HCEC 1CT (cell line): ENCODE results near the gene UCN2.

Experiments
- DNase-seq: peaks from one replicate; pipeline ENCODE4 v3.0.0-alpha.2; 2017

Gene UCN2

DNA sequence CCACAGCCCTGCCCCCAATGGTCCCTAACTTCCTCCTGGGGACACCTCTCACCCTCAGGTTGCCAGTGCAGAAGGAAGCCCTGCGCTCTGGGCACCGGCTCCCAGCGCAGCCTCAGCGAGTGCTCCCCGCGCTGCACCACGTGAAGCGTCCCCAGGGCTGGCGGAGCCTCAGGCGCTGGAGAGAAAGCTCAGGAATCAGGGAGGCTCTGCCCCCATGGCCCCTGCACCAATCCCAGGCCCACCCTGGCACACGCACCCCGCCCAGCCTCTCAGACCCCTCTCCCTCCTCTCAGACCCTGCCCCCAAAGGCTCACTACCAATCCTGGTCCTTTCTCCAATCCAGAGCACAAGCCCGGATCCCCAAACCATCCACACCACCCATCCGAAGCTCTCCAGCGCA, 24.6 kb upstream of the UCN2 start:
- DNase-seq = no peak

DNA sequence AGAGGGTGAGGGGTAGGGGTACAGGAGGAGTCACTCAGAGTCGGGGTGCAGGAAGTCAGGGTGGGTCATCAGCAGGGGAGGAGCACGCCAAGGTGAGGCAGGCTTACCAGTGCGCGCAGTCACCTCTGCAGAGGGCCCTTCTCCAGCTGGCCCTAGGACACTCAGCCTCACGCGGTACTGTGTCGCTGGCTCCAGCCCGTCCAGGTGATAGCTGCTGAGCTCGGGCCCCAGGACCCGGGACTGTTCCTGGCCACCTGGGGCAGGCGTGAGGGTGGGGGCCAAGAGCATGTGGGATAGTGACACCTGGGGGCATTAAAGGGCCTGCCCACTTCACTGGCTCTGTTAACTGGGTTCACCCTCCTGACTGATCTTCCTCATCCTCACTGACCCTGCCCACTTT, 24.1 kb upstream of the UCN2 start:
- no peak for DNase-seq

DNA sequence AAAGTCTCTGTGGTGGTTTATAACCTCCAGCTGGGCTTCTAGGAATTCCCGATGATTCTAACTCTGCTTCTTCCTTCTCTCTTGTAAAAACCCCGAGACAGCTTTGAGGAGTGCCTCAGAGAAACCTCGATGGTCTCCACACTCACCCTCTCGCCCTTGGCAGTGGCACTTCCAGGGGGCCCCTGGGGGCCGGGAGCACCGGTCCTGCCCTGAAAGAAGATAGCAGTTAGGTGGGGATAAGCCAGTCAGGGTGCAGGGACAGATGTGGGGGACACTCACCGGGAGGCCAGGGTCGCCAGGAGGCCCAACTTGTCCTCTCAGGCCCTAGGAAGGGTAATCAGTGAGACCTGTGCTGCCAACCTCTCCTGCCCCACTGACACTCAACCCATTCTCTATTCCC, 21.8 kb upstream of the UCN2 start:
- no peak for DNase-seq

DNA sequence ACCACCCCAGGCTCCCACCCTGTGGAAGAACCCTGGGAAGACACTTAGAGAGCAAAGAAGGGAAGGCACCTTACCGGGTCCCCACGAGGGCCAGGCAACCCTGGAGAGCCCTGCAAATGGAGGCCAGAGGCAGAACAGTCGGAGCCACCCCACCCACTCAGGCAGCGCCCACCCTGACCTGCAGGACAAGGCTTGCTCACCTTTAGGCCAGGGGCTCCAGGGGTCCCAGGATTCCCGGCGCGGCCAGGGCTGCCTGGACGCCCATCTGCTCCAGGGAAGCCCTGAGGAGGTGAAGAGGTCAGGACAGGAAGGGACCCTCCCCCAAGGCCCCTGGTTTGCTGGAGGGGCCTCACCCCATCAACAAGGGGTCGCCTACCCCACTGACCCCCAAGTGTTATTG, 21.3 kb upstream of the UCN2 start:
- DNase-seq = no peak

GRCh38 chr3:48581621-48582481, 18.3 kb upstream of the UCN2 start:
- DNase-seq = no peak

GRCh38 chr3:48576647-48577046, 13.1 kb upstream of the UCN2 start:
- no peak for DNase-seq

GRCh38 chr3:48575366-48575765, 11.8 kb upstream of the UCN2 start:
- no peak for DNase-seq

DNA sequence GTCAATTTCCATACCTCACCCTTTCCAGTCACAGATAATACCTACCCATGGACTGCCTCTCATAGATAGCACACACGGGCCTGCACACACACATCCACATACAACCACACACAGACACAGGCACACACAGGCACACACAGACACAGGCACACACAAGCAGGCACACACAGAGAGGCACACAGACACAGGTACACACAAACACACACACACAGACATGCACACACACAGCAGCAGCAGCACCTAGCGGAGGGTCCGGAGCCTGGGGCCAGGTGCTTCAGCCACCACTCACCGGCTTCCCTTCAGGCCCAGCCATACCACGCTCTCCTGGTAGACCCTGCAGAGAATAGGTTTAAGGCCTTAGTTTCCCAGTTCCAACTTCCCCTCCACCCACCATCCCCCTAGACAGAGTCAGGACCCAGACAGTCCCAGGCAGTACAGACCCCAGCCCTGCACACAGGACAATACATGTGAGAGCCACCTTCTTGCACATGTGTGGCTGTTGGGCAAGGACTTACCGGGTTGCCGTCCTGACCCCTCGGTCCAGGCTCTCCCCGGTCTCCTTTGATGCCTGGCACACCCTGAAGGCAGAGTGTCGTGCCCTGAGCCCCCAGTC, 10.5 kb upstream of the UCN2 start:
- DNase-seq = no peak

- no peak for DNase-seq
Measured at GRCh38 chr3:48572517-48572916, 8.9 kb upstream of the UCN2 start.

DNA sequence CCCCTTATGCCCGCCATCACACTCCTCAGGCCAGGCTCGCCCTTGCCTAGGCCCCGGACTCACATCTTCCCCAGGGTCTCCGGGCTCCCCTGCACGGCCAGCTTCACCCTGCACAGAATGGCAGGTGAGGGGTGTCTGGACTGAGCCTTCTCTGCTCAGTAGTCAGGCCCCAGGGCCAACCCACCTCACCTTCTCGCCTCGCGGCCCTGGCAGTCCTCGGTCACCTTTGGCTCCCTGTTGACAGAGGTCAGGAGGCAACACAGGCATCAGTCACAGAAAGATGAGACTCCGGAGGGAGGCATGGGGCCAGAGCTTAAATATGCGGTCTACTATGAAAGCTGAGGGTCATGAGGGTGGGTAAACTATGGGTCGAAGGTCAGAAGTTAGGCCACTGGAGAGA, 8.4 kb upstream of the UCN2 start:
- no peak for DNase-seq

- DNase-seq = no peak
Measured at GRCh38 chr3:48569808-48570450, 6.3 kb upstream of the UCN2 start.

DNA sequence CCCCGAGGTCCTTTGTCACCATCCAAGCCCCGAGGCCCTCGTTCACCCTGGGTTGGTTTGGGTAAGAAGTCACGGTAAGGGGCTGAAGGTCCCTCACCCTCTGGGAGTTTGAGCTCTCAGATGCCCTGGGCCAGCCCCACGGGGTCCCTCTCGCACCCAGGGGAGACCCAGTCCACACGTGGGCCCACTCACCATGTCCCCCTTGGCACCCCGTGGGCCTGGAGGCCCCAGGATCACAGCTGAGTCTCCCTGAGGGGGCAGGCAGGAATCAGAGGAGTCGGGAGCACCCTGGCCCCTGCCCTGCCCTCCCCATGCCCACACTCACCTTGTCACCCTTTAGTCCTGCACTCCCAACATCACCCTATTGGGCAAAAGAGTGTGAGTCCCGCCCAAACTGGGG, 5.8 kb upstream of the UCN2 start:
- no peak for DNase-seq

DNA sequence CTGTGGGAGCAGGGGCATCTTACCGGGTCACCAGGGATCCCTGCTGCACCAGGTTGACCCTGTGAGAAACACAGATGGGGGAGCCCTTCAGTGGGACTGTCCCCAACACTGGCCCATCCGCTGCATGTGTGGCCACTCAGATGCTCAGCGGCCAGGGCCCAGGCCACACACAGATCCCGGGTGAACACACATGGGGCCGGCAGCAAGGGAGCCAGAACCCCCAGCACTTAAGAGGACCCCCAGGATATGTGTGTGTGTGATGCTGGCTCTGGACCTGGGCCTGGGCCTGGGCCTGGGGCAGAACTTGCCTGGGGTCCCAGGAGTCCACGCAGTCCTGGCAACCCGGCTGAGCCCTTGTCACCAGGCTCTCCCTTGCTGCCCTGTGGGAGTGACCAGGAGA, 4.9 kb upstream of the UCN2 start:
- no peak for DNase-seq

GRCh38 chr3:48567500-48567899, 3.9 kb upstream of the UCN2 start:
- no peak for DNase-seq

DNA sequence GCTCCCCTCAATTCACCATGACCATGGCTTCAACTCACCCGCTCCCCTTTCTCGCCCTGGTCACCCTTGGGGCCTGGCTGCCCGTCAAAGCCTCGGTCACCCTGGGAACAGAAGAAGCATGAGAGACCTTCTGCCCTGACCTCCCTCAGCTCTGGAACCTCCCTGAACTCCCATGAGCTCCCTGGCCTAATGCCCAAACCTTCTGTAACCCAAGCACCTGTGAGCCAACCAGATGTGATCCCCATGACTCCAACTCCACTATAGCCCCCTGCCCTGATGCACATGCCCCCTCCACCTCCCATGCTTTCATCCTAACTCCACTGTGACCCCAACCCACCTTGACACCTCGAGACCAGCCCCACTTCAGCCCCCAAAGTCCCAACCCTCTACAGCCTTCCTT, 3.5 kb upstream of the UCN2 start:
- DNase-seq = no peak

- DNase-seq = no peak
Measured at GRCh38 chr3:48566401-48566760, 2.8 kb upstream of the UCN2 start.

GRCh38 chr3:48565591-48566400, 2.2 kb upstream of the UCN2 start:
- peak; percentile 67 for DNase-seq

- no peak for DNase-seq
Measured at GRCh38 chr3:48565186-48565585, 1.6 kb upstream of the UCN2 start.

DNA sequence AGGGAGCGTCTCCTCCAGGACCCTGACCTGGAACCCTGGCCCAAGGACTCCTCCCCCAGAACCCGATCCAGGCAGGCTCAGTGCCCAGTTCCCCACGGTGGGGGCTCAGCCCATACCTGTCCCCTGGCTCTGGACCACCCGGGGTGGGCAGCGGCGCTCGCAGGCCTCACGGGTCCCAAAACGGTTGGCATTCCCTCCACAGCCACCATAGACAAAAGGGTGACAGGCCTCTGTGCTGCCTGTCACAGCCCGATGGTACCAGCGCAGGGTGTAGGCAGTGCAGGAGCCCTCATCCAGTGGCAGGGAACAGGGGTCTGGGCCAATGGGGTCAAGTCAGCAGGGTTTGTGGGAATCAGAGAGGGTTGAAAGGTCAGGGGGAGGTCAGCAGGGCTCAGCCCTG, 1.1 kb upstream of the UCN2 start:
- no peak for DNase-seq

- DNase-seq = peak; percentile 75
Measured at GRCh38 chr3:48564022-48564421, 441 bp upstream of the UCN2 start.

DNA sequence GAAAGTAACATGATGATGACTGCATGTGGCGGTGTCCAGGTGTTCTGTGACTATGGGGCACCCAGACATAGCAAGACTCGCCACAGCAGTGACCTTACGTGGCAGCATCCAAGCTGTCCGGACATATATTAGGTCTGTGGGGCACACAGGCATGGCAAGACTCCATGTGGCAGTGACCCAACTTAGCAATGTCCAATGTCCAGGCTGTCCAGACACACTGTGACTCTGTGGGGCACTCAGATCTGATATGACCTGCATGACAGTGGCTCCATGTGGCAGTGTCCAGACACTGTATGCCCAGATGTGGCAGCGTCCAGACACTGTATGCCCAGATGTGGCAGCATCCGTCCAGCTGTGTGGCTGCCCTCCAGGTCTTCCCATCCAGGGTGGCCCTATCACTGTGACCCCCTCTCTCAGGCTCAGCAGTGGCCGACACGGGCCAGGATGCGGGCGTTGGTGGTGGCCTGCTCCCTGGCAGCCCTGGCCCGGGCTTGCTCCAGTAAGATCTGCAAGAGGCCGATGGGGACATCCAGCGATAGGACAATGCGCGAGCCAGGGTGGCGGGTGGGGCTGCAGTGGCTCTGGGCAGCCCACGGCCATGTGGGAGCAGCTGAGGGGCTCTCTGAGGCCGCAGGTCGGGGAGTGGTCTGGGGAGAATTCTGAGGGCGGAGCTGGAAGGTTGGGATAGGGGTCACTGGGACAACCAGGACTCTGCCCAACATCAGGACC, 1.1 kb downstream of the UCN2 start:
- no peak for DNase-seq

DNA sequence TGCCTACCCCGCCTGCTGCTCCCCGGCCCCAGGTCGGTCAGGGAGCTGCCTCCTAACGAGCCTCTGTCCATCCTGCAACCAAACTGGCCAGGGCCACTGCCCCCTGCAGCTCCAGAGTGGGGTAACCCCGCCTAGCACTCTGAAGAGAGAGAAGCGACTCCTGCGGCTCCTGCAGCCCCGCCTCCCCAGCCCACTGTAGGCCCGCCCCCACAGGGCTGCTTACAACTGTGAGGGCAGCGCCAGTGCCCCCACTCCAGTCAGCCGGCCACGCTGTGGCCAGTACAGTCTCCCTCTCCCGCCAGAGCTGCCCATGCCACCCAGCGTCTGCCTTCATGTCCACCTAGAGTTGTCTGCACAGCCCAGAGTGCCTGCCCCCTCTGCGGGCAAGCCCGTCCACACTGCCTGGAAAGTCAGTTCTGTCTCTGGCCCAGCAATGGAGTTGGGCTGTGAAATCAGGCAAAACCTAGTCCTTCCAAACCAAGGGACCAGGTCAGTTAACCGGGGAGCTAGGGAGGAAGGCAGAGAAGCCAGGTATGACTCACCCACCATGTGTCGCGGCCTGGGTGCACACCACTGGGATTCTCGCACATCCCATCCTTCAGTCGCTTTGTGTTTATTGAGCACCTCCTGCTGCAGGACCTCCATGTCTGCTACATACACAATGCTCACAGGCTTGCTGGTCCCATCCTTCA, 2.4 kb downstream of the UCN2 start:
- DNase-seq = peak; percentile 59
